Measurements from ENCODE around the gene ZNF3.
A peak's percentile ranks its signal among the peaks of the same experiment; 100 is the strongest.

GRCh38 chr7:100022621-100023020 lies 58.9 kb downstream of the ZNF3 start:
- TF ChIP-seq CTCF (IDR thresholded peaks at IDR 0.05), result no peak
- TF ChIP-seq POLR2A (IDR thresholded peaks at IDR 0.05), result no peak
- TF ChIP-seq EP300 (IDR thresholded peaks at IDR 0.05), result no peak
- peak in 1 of 3 donors; percentile 26 for TF ChIP-seq POLR2AphosphoS5 (IDR thresholded peaks at IDR 0.05)
